Kidney (tissue), 14 donors: Measurements from ENCODE around the gene CAMSAP2. TPM values are rescaled to one million over a fixed set of nuclear protein-coding genes. Genes with fewer than 3 reads are reported as not detected.

Experiments
- DNase-seq, 5 donors: peaks; one replicate each; pipeline ENCODE4 v3.0.0-alpha.2; 2013 to 2020
- FAIRE-seq: peaks from 2 replicates; lab custom pipeline; 2012; peaks lifted over from hg19 to GRCh38; lab: Jason Lieb, UNC
- H3K27ac ChIP-seq, 2 donors: one replicate each; pipeline ENCODE4 v1.7.0; 2013; ENCODE audit warnings: low read depth in 2 of 2, low read length in 2 of 2, inconsistent platforms in 1 of 2
- H3K27me3 ChIP-seq: one replicate; pipeline ENCODE4 v1.7.1; 2013; ENCODE audit warnings: low read length, inconsistent platforms; ENCODE audit not compliant: control insufficient read depth, insufficient read depth
- H3K36me3 ChIP-seq, 3 donors: one replicate each; pipeline versions ENCODE4 v1.7.0 to v1.7.1; 2013; ENCODE audit warnings: low read length in 3 of 3, control low read depth in 1 of 3, inconsistent platforms in 1 of 3; ENCODE audit not compliant: insufficient read depth in 3 of 3, control insufficient read depth in 2 of 3
- H3K4me1 ChIP-seq, 3 donors: one replicate each; pipeline versions ENCODE4 v1.7.0 to v1.7.1; 2013; ENCODE audit warnings: low read length in 3 of 3, inconsistent platforms in 1 of 3, low read depth in 1 of 3; ENCODE audit not compliant: control insufficient read depth in 2 of 3, insufficient read depth in 2 of 3
- H3K4me3 ChIP-seq, 3 donors: one replicate each; pipeline versions ENCODE4 v1.7.0 to v1.8.1; 2013; ENCODE audit warnings: low read length in 3 of 3, control low read depth in 1 of 3, inconsistent platforms in 1 of 3
- H3K9ac ChIP-seq, 3 donors: one replicate each; pipeline versions ENCODE4 v1.7.0 to v1.7.1; 2013; ENCODE audit warnings: low read length in 3 of 3, control low read depth in 1 of 3, inconsistent platforms in 1 of 3
- H3K9me3 ChIP-seq, 3 donors: one replicate each; pipeline versions ENCODE4 v1.7.0 to v1.7.1; 2013; ENCODE audit warnings: low read length in 3 of 3, control low read depth in 1 of 3, inconsistent platforms in 1 of 3; ENCODE audit not compliant: control insufficient read depth in 2 of 3, insufficient read depth in 1 of 3
- CTCF ChIP-seq: IDR thresholded peaks from 3 replicates; pipeline ENCODE4 v1.5.1; 2012; ENCODE audit warnings: mild to moderate bottlenecking, moderate library complexity, borderline replicate concordance; ENCODE audit not compliant: insufficient read depth; ENCODE audit errors: extremely low read depth
- intact Hi-C: fragments of 100-400 bp; cut with DNase I; formaldehyde crosslinking; loops from one replicate; pipeline ENCODE4 v1.11.1; 2022
- polyA plus RNA-seq: library from polyadenylated mRNA; stranded (reverse); fragments of 350-450 nt; fragmentation: Illumina TruSeq; extraction: RNeasy Lipid Tissue Mini Kit (QIAGEN cat#74804); gene quantifications from one replicate; pipeline ENCODE4 v1.2.3, GENCODE V29; 2014; ENCODE audit warnings: low read depth, low replicate concordance; ENCODE audit not compliant: insufficient read depth
- total RNA-seq: library from RNA; stranded (reverse); fragmentation: NEBNext Ultra II Directional; extraction: Animal tissue kit (Norgen Biotek cat#: 25700); gene quantifications from one replicate; pipeline ENCODE4 v1.2.1, GENCODE V29; 2021
- donor health status: control.
- donor health status: control.
- donor health status: control.
- donor health status: control.
- donor health status: control.
- donor health status: DM: yes; HTN: yes; CAD: no.
- donor health status: Normal renal cell carcinoma (clear cell type).

Gene CAMSAP2
- total and polyA plus RNA-seq, 2 donors from 2014 or later: 7.5 to 30.3 TPM

GRCh38 chr1:200909071-200909470 lies 170.4 kb downstream of the CAMSAP2 start:
- DNase-seq: no peak
- Histone ChIP-seq H3K4me3 (no peak overlapping the region), H3K27ac (peak overlapping the region in 1 of 2 donors; percentile 22), H3K9ac (no peak overlapping the region), H3K27me3 (no peaks in the 10 kb centered on the region), H3K9me3 (no peaks in the 10 kb centered on the region), H3K4me1 (peaks cover 0 to 8% (median 0%) of the 10 kb centered on the region in 3 donors), H3K36me3 (peaks cover 0 to 32% (median 8%) of the 10 kb centered on the region in 3 donors)
- no peak for FAIRE-seq
- TF ChIP-seq CTCF: no peak
- intact Hi-C loops: no loop called here

GRCh38 chr1:200909757-200910239 lies 171.1 kb downstream of the CAMSAP2 start:
- no peak overlapping the region for H3K9ac ChIP-seq
- H3K4me1 ChIP-seq: peaks cover 0 to 8% (median 0%) of the 10 kb centered on the region in 3 donors
- no peaks in the 10 kb centered on the region for H3K9me3 ChIP-seq
- TF ChIP-seq CTCF: no peak
- no peaks in the 10 kb centered on the region for H3K27me3 ChIP-seq
- H3K4me3 ChIP-seq: no peak overlapping the region
- intact Hi-C loops: no loop called here
- H3K36me3 ChIP-seq: peaks cover 0 to 32% (median 8%) of the 10 kb centered on the region in 3 donors
- H3K27ac ChIP-seq: peak overlapping the region in 1 of 2 donors; percentile 18
- DNase-seq (no peak), FAIRE-seq (no peak)

Other genes with a start within 250 kb of the CAMSAP2 start
- 0.19 TPM for gene KIF14, start 118.1 kb upstream of the CAMSAP2 start, total RNA-seq
- gene KIF14, start 118.1 kb upstream of the CAMSAP2 start, polyA plus RNA-seq: not detected
- gene DDX59, start 69.0 kb upstream of the CAMSAP2 start, total RNA-seq: 20.8 TPM
- 18.2 TPM for gene DDX59, start 69.0 kb upstream of the CAMSAP2 start, polyA plus RNA-seq
- gene GPR25, start 134.1 kb downstream of the CAMSAP2 start, total RNA-seq: 0.19 TPM
- not detected for gene GPR25, start 134.1 kb downstream of the CAMSAP2 start, polyA plus RNA-seq
- gene INAVA, start 156.0 kb downstream of the CAMSAP2 start, total RNA-seq: 48.8 TPM
- gene INAVA, start 156.0 kb downstream of the CAMSAP2 start, polyA plus RNA-seq: 22.1 TPM